Measurements from ENCODE around the gene IL1RL1.
"Not testable (repeated sequence)": the region's sequence is repeated elsewhere in the genome, so short reads cannot be mapped to it uniquely, and the experiment has no call there.

Gene IL1RL1

GRCh38 chr2:102321941-102322719, 10.8 kb downstream of the IL1RL1 start:
- Histone ChIP-seq H3K9me3 (ENCODE audit: control insufficient read depth, insufficient read depth, low read length) (no peaks in the 10 kb centered on the region), H3K4me3 (ENCODE audit: low read length) (no peak overlapping the region), H3K27me3 (ENCODE audit: control insufficient read depth, low read length) (no peaks in the 10 kb centered on the region), H3K36me3 (ENCODE audit: control insufficient read depth, low read length) (no peaks in the 10 kb centered on the region), H3K27ac (ENCODE audit: low read depth, low read length) (no peak overlapping the region), H3K9me2 (replicated peaks; ENCODE audit: control insufficient read depth, low read length) (no peaks in the 10 kb centered on the region), H3F3A (ENCODE audit: control insufficient read depth, insufficient read depth) (no peaks in the 10 kb centered on the region), H3K79me2 (ENCODE audit: control insufficient read depth, low read length) (no peaks in the 10 kb centered on the region), H3K4me1 (ENCODE audit: control insufficient read depth, low read length) (no peaks in the 10 kb centered on the region), H4K20me1 (ENCODE audit: control insufficient read depth, insufficient read depth, low read depth, low read length) (no peaks in the 10 kb centered on the region), H3K4me2 (ENCODE audit: low read length) (no peak overlapping the region)
- TF ChIP-seq EZH2phosphoT487 (IDR thresholded peaks at IDR 0.05; ENCODE audit: borderline replicate concordance, low read length): no peak
- TF ChIP-seq CTCF (IDR thresholded peaks at IDR 0.05; ENCODE audit: low read depth, low read length, poor library complexity, severe bottlenecking): no peak

- H4K20me1 ChIP-seq (ENCODE audit: control insufficient read depth, insufficient read depth, low read depth, low read length); H3K4me1 ChIP-seq (ENCODE audit: control insufficient read depth, low read length); H3F3A ChIP-seq (ENCODE audit: control insufficient read depth, insufficient read depth); H3K4me3 ChIP-seq (ENCODE audit: low read length); H3K27me3 ChIP-seq (ENCODE audit: control insufficient read depth, low read length); H3K79me2 ChIP-seq (ENCODE audit: control insufficient read depth, low read length); H3K9me3 ChIP-seq (ENCODE audit: control insufficient read depth, insufficient read depth, low read length); H3K9me2 ChIP-seq (replicated peaks; ENCODE audit: control insufficient read depth, low read length); H3K4me2 ChIP-seq (ENCODE audit: low read length); H3K36me3 ChIP-seq (ENCODE audit: control insufficient read depth, low read length); H3K27ac ChIP-seq (ENCODE audit: low read depth, low read length): not testable (repeated sequence)
Observed at GRCh38 chr2:102324914-102325313, 13.6 kb downstream of the IL1RL1 start.

- H3K9me3 ChIP-seq (ENCODE audit: control insufficient read depth, insufficient read depth, low read length): no peaks in the 10 kb centered on the region
- no peak overlapping the region for H3K27ac ChIP-seq (ENCODE audit: low read depth, low read length)
- H3K4me1 ChIP-seq (ENCODE audit: control insufficient read depth, low read length): no peaks in the 10 kb centered on the region
- H3K9me2 ChIP-seq (replicated peaks; ENCODE audit: control insufficient read depth, low read length): no peaks in the 10 kb centered on the region
- H3K79me2 ChIP-seq (ENCODE audit: control insufficient read depth, low read length): no peaks in the 10 kb centered on the region
- no peaks in the 10 kb centered on the region for H3F3A ChIP-seq (ENCODE audit: control insufficient read depth, insufficient read depth)
- H3K4me3 ChIP-seq (ENCODE audit: low read length): no peak overlapping the region
- peaks cover 2% of the 10 kb centered on the region; the same call in 1 of the 2 replicates for H3K27me3 ChIP-seq (ENCODE audit: control insufficient read depth, low read length)
- TF ChIP-seq CTCF (IDR thresholded peaks at IDR 0.05; ENCODE audit: low read depth, low read length, poor library complexity, severe bottlenecking) (no peak), EZH2phosphoT487 (IDR thresholded peaks at IDR 0.05; ENCODE audit: borderline replicate concordance, low read length) (no peak)
- no peaks in the 10 kb centered on the region for H4K20me1 ChIP-seq (ENCODE audit: control insufficient read depth, insufficient read depth, low read depth, low read length)
- H3K36me3 ChIP-seq (ENCODE audit: control insufficient read depth, low read length): no peaks in the 10 kb centered on the region
- no peak overlapping the region for H3K4me2 ChIP-seq (ENCODE audit: low read length)
Observed at GRCh38 chr2:102331311-102331980, 20.1 kb downstream of the IL1RL1 start.

GRCh38 chr2:102334486-102334885, 23.1 kb downstream of the IL1RL1 start:
- H3K36me3 ChIP-seq (ENCODE audit: control insufficient read depth, low read length): no peaks in the 10 kb centered on the region
- H3K4me3 ChIP-seq (ENCODE audit: low read length): no peak overlapping the region
- no peaks in the 10 kb centered on the region for H4K20me1 ChIP-seq (ENCODE audit: control insufficient read depth, insufficient read depth, low read depth, low read length)
- H3F3A ChIP-seq (ENCODE audit: control insufficient read depth, insufficient read depth): no peaks in the 10 kb centered on the region
- no peaks in the 10 kb centered on the region for H3K9me3 ChIP-seq (ENCODE audit: control insufficient read depth, insufficient read depth, low read length)
- TF ChIP-seq CTCF (IDR thresholded peaks at IDR 0.05; ENCODE audit: low read depth, low read length, poor library complexity, severe bottlenecking): no peak
- TF ChIP-seq EZH2phosphoT487 (IDR thresholded peaks at IDR 0.05; ENCODE audit: borderline replicate concordance, low read length): no peak
- no peaks in the 10 kb centered on the region for H3K79me2 ChIP-seq (ENCODE audit: control insufficient read depth, low read length)
- H3K27me3 ChIP-seq (ENCODE audit: control insufficient read depth, low read length): peaks cover 2% of the 10 kb centered on the region; the same call in 1 of the 2 replicates
- H3K4me1 ChIP-seq (ENCODE audit: control insufficient read depth, low read length): no peaks in the 10 kb centered on the region
- no peak overlapping the region for H3K27ac ChIP-seq (ENCODE audit: low read depth, low read length)
- H3K9me2 ChIP-seq (replicated peaks; ENCODE audit: control insufficient read depth, low read length): no peaks in the 10 kb centered on the region
- H3K4me2 ChIP-seq (ENCODE audit: low read length): no peak overlapping the region
